Neural cell (in vitro differentiated cells): ENCODE measurements around the gene SACS. TPM values are rescaled to one million over a fixed set of nuclear protein-coding genes. Genes with fewer than 3 reads are reported as not detected.
"Not testable (repeated sequence)": the region's sequence is repeated elsewhere in the genome, so short reads cannot be mapped to it uniquely, and the experiment has no call there.

Experiments
- H2AFZ ChIP-seq: fragments of 200-600, 300-800 bp; sonication (generic), shearing (Covaris generic); 2 replicates; pipeline ENCODE4 v1.6.0; 2014; ENCODE audit warnings: low read depth, mild to moderate bottlenecking, antibody characterized with exemption, low read length, moderate library complexity
- H3F3A ChIP-seq: fragments of 200-600 bp; shearing (Covaris generic); 2 replicates; pipeline ENCODE4 v1.6.1; 2016; ENCODE audit warnings: mild to moderate bottlenecking, moderate library complexity, mixed read lengths, antibody characterized with exemption, low read length; ENCODE audit not compliant: insufficient read depth, poor library complexity, severe bottlenecking
- H3K27ac ChIP-seq: fragments of 200-600, 300-800 bp; sonication (generic), shearing (Covaris generic); 2 replicates; pipeline ENCODE4 v1.5.1; 2014; ENCODE audit warnings: mild to moderate bottlenecking, low read length, moderate library complexity
- H3K27me3 ChIP-seq: fragments of 300-800, 200-600 bp; sonication (generic), shearing (Covaris generic); 2 replicates; pipeline ENCODE4 v1.6.0; 2014; ENCODE audit warnings: mild to moderate bottlenecking, low read depth, low read length, moderate library complexity; ENCODE audit not compliant: insufficient read depth
- H3K36me3 ChIP-seq: fragments of 300-800, 200-600 bp; sonication (generic), shearing (Covaris generic); 2 replicates; pipeline ENCODE4 v1.5.1; 2014; ENCODE audit warnings: mild to moderate bottlenecking, antibody characterized with exemption, low read length, moderate library complexity; ENCODE audit not compliant: insufficient read depth
- H3K4me2 ChIP-seq: fragments of 300-800, 200-600 bp; sonication (generic), shearing (Covaris generic); 2 replicates; pipeline ENCODE4 v1.6.0; 2014; ENCODE audit warnings: mild to moderate bottlenecking, low read length
- H3K4me3 ChIP-seq: fragments of 300-800, 200-600 bp; sonication (generic), shearing (Covaris generic); 2 replicates; pipeline ENCODE4 v1.5.1; 2014; ENCODE audit warnings: mild to moderate bottlenecking, low read length, moderate library complexity
- H3K79me2 ChIP-seq: fragments of 200-600 bp; shearing (Covaris generic); replicated peaks from 2 replicates; pipeline ENCODE4 v1.6.0; 2014; ENCODE audit warnings: mild to moderate bottlenecking, low read length, moderate library complexity; ENCODE audit not compliant: insufficient read depth
- H3K9ac ChIP-seq: fragments of 300-800, 200-600 bp; sonication (generic), shearing (Covaris generic); 2 replicates; pipeline ENCODE4 v1.6.1; 2016; ENCODE audit warnings: mild to moderate bottlenecking, low read length, mixed read lengths
- H3K9me2 ChIP-seq: fragments of 200-600 bp; shearing (Covaris generic); 2 replicates; pipeline ENCODE4 v1.6.1; 2016; ENCODE audit warnings: mild to moderate bottlenecking, low read length, mixed read lengths; ENCODE audit not compliant: insufficient read depth
- H3K9me3 ChIP-seq: fragments of 200-600, 300-800 bp; sonication (generic), shearing (Covaris generic); 2 replicates; pipeline ENCODE4 v1.6.1; 2016; ENCODE audit warnings: mild to moderate bottlenecking, mixed run types, low read length, moderate library complexity, mixed read lengths
- H4K20me1 ChIP-seq: fragments of 200-600 bp; shearing (Covaris generic); 2 replicates; pipeline ENCODE4 v1.6.1; 2016; ENCODE audit warnings: mild to moderate bottlenecking, mixed run types; ENCODE audit not compliant: insufficient read depth
- EP300 ChIP-seq: fragments of 450-650 bp; conservative IDR thresholded peaks from 2 replicates; pipeline ENCODE4 v1.6.1; 2014; ENCODE audit warnings: antibody characterized with exemption, mild to moderate bottlenecking, moderate library complexity; ENCODE audit not compliant: poor library complexity, severe bottlenecking
- EZH2 ChIP-seq: fragments of 200-600, 300-800 bp; shearing (Covaris generic), sonication (generic); IDR thresholded peaks from 2 replicates; pipeline ENCODE4 v1.6.1; 2014; ENCODE audit warnings: antibody characterized with exemption, low read length, borderline replicate concordance, mild to moderate bottlenecking; ENCODE audit not compliant: insufficient read depth, poor library complexity, severe bottlenecking
- MXI1 ChIP-seq: fragments of 450-650 bp; conservative IDR thresholded peaks from 2 replicates; pipeline ENCODE4 v1.6.1; 2014; ENCODE audit warnings: antibody characterized with exemption, mild to moderate bottlenecking; ENCODE audit not compliant: poor library complexity, severe bottlenecking
- POLR2AphosphoS5 ChIP-seq: IDR thresholded peaks from 2 replicates; pipeline ENCODE4 v1.6.1; 2012
- RAD21 ChIP-seq: fragments of 450-650 bp; conservative IDR thresholded peaks from 2 replicates; pipeline ENCODE4 v1.6.1; 2014; ENCODE audit warnings: antibody characterized with exemption, mild to moderate bottlenecking, moderate library complexity
- SMC3 ChIP-seq: fragments of 450-650 bp; conservative IDR thresholded peaks from 2 replicates; pipeline ENCODE4 v1.6.1; 2014; ENCODE audit warnings: antibody characterized with exemption, mild to moderate bottlenecking, moderate library complexity; ENCODE audit not compliant: poor library complexity
- polyA plus RNA-seq: library from polyadenylated mRNA; depleted of rRNA; stranded (reverse); fragments of >200 nt; gene quantifications from 2 replicates; pipeline ENCODE4 v1.2.3, GENCODE V29; 2014
- TF ChIP-seq, protein P1 (sequence below): fragments of 450-650 bp; IDR thresholded peaks from 2 replicates; pipeline ENCODE4 v1.5.1; 2014; ENCODE audit warnings: antibody characterized with exemption, mild to moderate bottlenecking, moderate library complexity; ENCODE audit not compliant: poor library complexity, severe bottlenecking
- TF ChIP-seq, protein P2 (sequence below): IDR thresholded peaks from 2 replicates; pipeline ENCODE4 v1.6.1; 2012; ENCODE audit warnings: borderline replicate concordance

SACS gene
- polyA plus RNA-seq, 1 donor from 2014 or later: 24.1 TPM

DNA sequence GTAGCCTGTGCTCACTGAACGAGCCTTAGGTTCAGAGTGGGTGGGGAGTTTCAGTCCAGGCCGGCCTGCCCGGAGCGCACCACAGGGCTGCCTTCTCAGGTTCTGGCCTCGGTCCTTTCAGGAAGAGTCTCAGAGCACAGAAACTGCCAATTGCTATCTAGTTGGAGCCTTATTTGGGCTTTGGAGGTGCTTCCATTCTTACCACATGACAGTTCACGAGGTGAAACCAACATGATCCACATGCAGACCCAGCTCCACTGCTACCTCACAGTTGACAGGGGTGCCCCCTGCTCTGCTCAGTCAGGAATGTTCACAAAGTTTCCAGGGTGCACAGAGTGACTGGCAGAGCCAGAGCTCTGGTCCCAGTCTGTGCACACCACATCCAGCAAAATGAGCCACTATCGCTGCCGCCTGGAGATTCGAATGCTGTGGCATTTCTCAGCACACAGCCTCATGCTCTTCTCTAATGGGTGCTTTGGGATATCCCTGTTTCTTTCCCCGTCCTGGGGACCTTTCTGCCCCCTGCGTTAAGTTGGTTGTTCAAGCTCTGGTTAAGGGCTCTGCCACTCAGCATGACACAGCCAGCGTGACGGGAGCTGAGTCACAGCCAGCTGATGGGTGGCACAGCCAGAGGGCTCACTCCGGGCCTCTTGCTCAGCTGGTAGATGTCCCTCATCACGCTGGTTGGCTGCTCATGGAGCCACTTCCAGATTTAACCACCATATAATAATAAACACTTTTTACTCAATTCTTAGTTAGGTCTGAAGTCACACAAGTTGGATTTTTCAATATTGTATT, 7.5 kb upstream of the SACS start:
- no peak overlapping the region for H3K27ac ChIP-seq
- no peaks in the 10 kb centered on the region for H3K9me2 ChIP-seq
- H3K79me2 ChIP-seq: no peaks in the 10 kb centered on the region
- H3K9ac ChIP-seq: no peak overlapping the region
- no peaks in the 10 kb centered on the region for H3K36me3 ChIP-seq
- H3F3A ChIP-seq: no peaks in the 10 kb centered on the region
- H2AFZ ChIP-seq: no peak overlapping the region
- H3K9me3 ChIP-seq: no peaks in the 10 kb centered on the region
- no peak overlapping the region for H3K4me3 ChIP-seq
- no peaks in the 10 kb centered on the region for H4K20me1 ChIP-seq
- no peaks in the 10 kb centered on the region for H3K27me3 ChIP-seq
- TF ChIP-seq, protein P1, sequence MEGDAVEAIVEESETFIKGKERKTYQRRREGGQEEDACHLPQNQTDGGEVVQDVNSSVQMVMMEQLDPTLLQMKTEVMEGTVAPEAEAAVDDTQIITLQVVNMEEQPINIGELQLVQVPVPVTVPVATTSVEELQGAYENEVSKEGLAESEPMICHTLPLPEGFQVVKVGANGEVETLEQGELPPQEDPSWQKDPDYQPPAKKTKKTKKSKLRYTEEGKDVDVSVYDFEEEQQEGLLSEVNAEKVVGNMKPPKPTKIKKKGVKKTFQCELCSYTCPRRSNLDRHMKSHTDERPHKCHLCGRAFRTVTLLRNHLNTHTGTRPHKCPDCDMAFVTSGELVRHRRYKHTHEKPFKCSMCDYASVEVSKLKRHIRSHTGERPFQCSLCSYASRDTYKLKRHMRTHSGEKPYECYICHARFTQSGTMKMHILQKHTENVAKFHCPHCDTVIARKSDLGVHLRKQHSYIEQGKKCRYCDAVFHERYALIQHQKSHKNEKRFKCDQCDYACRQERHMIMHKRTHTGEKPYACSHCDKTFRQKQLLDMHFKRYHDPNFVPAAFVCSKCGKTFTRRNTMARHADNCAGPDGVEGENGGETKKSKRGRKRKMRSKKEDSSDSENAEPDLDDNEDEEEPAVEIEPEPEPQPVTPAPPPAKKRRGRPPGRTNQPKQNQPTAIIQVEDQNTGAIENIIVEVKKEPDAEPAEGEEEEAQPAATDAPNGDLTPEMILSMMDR: no peak
- TF ChIP-seq, protein P2, sequence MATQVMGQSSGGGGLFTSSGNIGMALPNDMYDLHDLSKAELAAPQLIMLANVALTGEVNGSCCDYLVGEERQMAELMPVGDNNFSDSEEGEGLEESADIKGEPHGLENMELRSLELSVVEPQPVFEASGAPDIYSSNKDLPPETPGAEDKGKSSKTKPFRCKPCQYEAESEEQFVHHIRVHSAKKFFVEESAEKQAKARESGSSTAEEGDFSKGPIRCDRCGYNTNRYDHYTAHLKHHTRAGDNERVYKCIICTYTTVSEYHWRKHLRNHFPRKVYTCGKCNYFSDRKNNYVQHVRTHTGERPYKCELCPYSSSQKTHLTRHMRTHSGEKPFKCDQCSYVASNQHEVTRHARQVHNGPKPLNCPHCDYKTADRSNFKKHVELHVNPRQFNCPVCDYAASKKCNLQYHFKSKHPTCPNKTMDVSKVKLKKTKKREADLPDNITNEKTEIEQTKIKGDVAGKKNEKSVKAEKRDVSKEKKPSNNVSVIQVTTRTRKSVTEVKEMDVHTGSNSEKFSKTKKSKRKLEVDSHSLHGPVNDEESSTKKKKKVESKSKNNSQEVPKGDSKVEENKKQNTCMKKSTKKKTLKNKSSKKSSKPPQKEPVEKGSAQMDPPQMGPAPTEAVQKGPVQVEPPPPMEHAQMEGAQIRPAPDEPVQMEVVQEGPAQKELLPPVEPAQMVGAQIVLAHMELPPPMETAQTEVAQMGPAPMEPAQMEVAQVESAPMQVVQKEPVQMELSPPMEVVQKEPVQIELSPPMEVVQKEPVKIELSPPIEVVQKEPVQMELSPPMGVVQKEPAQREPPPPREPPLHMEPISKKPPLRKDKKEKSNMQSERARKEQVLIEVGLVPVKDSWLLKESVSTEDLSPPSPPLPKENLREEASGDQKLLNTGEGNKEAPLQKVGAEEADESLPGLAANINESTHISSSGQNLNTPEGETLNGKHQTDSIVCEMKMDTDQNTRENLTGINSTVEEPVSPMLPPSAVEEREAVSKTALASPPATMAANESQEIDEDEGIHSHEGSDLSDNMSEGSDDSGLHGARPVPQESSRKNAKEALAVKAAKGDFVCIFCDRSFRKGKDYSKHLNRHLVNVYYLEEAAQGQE: no peak
- TF ChIP-seq EZH2 (no peak), MXI1 (no peak), SMC3 (no peak), EP300 (no peak), POLR2AphosphoS5 (no peak), RAD21 (no peak)
- H3K4me2 ChIP-seq: no peak overlapping the region

DNA sequence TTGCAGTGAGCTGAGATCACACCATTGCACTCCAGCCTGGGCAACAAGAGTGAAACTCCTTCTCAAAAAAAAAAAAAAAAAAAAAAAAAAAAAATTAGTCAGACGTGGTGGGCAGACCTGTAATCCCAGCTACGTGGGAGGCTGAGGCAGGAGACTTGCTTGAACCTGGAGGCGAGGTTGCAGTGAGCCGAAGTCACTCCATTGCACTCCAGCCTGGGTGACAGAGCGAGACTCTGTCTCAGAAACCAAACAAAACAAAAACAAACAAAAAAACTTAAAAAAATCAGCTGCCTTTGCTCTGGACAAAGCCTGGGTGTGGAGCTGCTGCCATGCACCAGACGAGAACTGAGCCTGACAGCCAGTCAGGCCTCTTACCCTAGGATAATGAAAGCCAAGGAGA, 6.8 kb upstream of the SACS start:
- H2AFZ ChIP-seq, H3K9me3 ChIP-seq, H4K20me1 ChIP-seq, H3K9me2 ChIP-seq, H3K4me3 ChIP-seq, H3K4me2 ChIP-seq, H3K27me3 ChIP-seq, H3K79me2 ChIP-seq, H3F3A ChIP-seq, H3K36me3 ChIP-seq, H3K27ac ChIP-seq, H3K9ac ChIP-seq: not testable (repeated sequence)

DNA sequence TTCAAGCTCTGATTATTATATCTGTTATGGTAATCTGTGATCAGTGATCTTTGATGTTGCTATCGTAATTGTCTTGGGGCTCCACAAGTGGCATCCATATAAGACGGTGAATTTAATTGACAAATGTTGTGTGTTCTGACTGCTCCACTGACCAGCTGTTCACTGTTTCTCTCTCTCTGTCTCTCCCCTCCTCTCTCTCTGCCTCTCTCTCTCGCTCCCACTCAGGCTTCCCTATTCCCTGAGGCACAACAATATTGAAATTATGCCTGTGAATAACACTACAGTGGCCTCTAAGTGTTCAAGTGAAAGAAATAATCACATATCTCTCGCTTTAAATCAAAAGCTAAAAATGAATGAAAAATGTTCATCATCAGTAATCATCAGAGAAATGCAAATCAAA, 4.4 kb upstream of the SACS start:
- Histone ChIP-seq H3K27me3 (no peaks in the 10 kb centered on the region), H3K9me2 (no peaks in the 10 kb centered on the region), H3K9ac (no peak overlapping the region), H3K36me3 (no peaks in the 10 kb centered on the region), H3F3A (no peaks in the 10 kb centered on the region), H3K4me3 (no peak overlapping the region), H3K27ac (no peak overlapping the region), H3K9me3 (no peaks in the 10 kb centered on the region), H2AFZ (no peak overlapping the region), H3K79me2 (peaks cover 9% of the 10 kb centered on the region), H3K4me2 (no peak overlapping the region), H4K20me1 (no peaks in the 10 kb centered on the region)
- no peak for TF ChIP-seq POLR2AphosphoS5
- TF ChIP-seq, protein P2: no peak
- TF ChIP-seq SMC3: no peak
- TF ChIP-seq EP300: no peak
